Omental fat pad (tissue), 4 donors: ENCODE measurements around the gene NSMF. TPM values are rescaled to one million over a fixed set of nuclear protein-coding genes. Genes with fewer than 3 reads are reported as not detected.

Experiments
- ATAC-seq: fragments of 150-250 bp; one replicate; pipeline ENCODE4 v1.9.1; 2016; ENCODE audit warnings: mild to moderate bottlenecking, moderate library complexity; ENCODE audit not compliant: low FRiP score
- DNase-seq: peaks from one replicate; pipeline ENCODE4 v3.0.0-alpha.2; 2019; ENCODE audit warnings: low spot score
- total RNA-seq, 4 donors: library from RNA; depleted of rRNA; stranded (reverse); fragments of >200 nt; gene quantifications; one replicate each; pipeline ENCODE4 v1.1.0, GENCODE V29; 2016
- TF ChIP-seq, protein P1 (sequence below), 3 donors: fragments of 450-650 bp; IDR thresholded peaks; one replicate each; pipeline ENCODE4 v1.5.1; 2016 to 2017; ENCODE audit warnings: antibody characterized with exemption in 3 of 3, mild to moderate bottlenecking in 3 of 3, moderate library complexity in 2 of 3

The NSMF gene
- total RNA-seq, 4 donors from 2014 or later, result 29.6 to 59.9 (median 31.5) TPM

DNA sequence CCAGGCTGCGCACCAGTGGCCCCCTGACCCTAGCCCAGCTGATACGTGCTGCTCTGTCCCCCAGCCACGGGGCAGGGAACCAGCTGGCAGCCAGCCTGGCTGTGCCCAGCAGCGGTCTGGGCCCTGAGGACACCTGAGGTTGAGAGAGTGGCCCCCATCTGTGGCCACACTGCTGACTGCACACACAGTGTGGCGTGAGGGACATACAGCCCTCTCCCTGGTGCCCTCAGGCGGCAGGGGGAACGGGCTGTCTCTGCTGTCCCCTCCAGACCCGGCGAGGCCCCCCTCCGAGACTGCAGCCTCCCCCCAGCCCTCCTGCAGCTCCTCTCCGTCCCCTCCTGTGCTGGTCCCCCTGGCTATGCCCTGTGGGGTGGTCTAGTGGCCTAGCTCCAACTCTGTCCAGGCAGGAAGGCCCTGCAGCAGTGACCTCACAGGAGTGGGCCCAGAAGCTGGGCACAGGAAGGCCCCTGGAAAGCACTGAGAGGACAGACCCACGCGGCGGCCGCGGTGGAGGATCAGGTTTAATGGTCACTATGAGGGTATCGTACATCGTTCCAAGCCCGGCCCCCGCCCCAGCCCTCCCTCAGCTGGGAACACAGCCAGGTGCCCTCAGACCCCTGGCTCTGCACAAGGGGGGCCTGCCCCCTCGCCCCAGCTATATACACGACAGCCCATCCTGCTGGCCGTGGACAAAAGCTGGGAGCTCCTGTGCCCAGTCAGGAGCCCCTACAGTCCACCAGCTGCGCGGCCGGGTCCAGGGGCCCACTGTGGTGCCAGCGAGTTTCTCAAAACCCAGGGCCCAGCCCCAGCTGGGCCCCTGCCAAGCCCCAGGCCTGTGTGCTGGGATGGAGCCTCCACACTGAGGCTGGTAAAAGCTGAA, 11.2 kb downstream of the NSMF start:
- TF ChIP-seq, protein P1, sequence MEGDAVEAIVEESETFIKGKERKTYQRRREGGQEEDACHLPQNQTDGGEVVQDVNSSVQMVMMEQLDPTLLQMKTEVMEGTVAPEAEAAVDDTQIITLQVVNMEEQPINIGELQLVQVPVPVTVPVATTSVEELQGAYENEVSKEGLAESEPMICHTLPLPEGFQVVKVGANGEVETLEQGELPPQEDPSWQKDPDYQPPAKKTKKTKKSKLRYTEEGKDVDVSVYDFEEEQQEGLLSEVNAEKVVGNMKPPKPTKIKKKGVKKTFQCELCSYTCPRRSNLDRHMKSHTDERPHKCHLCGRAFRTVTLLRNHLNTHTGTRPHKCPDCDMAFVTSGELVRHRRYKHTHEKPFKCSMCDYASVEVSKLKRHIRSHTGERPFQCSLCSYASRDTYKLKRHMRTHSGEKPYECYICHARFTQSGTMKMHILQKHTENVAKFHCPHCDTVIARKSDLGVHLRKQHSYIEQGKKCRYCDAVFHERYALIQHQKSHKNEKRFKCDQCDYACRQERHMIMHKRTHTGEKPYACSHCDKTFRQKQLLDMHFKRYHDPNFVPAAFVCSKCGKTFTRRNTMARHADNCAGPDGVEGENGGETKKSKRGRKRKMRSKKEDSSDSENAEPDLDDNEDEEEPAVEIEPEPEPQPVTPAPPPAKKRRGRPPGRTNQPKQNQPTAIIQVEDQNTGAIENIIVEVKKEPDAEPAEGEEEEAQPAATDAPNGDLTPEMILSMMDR (IDR thresholded peaks at IDR 0.05), result no peak
- DNase-seq (no peak), ATAC-seq (no peak)

GRCh38 chr9:137446851-137447471, 12.2 kb downstream of the NSMF start:
- TF ChIP-seq, protein P1 (IDR thresholded peaks at IDR 0.05), result no peak
- no peak for DNase-seq
- no peak for ATAC-seq

GRCh38 chr9:137445930-137446431, 13.2 kb downstream of the NSMF start:
- DNase-seq, result no peak
- ATAC-seq, result no peak
- TF ChIP-seq, protein P1 (IDR thresholded peaks at IDR 0.05), result no peak

DNA sequence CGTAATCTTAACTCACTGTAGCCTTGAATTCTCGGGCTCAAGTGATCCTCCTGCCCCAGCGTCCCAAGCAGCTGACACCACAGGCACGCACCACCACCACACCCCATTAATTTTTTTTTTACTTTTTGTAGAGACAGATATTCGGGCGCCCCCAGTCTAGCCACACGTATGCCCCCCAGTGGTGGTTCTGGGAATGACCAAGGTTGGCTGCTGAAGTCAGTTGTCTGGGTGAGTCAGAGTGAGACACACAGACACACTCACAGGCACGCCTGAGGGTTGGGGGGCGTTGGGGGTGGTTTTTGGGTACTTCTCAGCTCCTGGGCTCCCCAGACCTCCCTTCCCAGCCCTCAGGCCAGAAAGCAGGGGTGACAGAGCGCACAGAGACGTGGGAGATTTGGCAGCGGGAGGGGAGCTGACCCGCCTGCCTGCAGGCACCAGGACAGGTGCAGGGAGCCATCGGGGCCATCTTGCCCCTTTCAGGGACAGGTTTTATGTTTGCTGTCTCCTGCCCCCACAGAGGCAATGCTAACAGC, 13.8 kb downstream of the NSMF start:
- ATAC-seq (peak; percentile 85), DNase-seq (peak; percentile 98)
- TF ChIP-seq, protein P1 (IDR thresholded peaks at IDR 0.05), result peak in 2 of 3 donors; percentile 41 to 46

DNA sequence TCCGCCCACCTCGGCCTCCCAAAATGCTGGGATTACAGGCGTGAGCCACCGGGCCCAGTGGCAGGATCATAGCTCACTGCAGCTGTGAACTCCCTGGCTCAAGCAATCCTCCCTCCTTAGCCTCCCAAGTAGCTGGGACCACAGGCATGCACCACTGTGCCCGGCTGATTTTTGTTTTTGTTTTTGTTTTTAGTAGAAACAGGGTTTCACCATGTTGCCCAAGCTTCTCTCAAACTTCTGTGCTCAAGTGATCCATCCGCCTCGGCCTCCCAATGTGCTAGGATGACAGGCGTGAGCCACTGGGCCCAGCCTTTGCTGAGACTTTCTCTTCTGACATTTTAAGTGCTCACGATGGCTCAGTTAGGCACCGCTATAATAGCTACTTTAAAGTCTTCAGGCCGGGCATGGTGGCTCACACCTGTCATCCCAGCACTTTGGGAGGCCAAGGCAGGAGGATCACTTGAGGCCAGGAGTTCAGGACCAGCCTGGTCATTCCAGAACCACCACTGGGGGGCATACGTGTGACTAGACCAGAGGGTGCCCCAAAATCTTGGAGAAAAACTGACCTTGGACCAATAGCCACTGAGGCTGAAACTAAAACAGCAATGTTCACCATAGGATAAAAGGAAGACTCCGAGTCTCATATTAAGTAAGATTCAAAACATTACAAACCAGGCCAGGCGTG, 14.9 kb downstream of the NSMF start:
- ATAC-seq (no peak), DNase-seq (no peak)
- TF ChIP-seq, protein P1 (IDR thresholded peaks at IDR 0.05), result no peak

DNA sequence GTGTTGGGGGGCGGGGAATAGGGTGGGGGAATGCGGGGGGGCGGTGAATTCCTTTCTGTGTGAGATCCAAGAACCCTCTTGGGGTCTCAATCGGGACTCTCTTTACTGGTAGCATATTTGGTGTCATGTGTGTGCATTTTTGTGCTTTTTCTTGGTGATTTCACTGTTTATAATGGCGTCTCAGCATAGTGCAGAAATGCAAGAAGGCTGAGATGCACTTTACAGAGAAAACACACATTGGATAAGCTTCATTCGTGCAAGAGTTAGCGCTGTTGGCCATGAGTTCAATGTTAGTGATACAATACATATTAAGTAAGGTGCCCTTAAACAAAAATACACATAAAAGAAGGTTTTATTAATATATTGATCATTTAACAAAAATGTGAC, 17.2 kb downstream of the NSMF start:
- TF ChIP-seq, protein P1 (IDR thresholded peaks at IDR 0.05), result no peak
- ATAC-seq (no peak), DNase-seq (no peak)
